DND-41 (cell line): Measurements from ENCODE around the gene SLC36A2.

ENCODE experiments used
- ATAC-seq: fragments of 200-7000 bp; cut with Tn5 transposase; 3 replicates; pipeline ENCODE4 v1.9.1; 2021; ENCODE audit warnings: low read depth; ENCODE audit not compliant: insufficient read depth
- DNase-seq: peaks from one replicate; pipeline ENCODE4 v3.0.0-alpha.2; 2020
- H2AFZ ChIP-seq: 2 replicates; pipeline ENCODE4 v1.6.0; 2012; ENCODE audit warnings: low read depth, low read length
- H3K27ac ChIP-seq: 2 replicates; pipeline ENCODE4 v1.5.1; 2012; ENCODE audit warnings: low read length, inconsistent platforms
- H3K27me3 ChIP-seq: fragments of 200-600 bp; sonication (generic); 2 replicates; pipeline ENCODE4 v1.6.0; 2012; ENCODE audit warnings: low read length, mild to moderate bottlenecking, inconsistent platforms; ENCODE audit not compliant: insufficient read depth, poor library complexity
- H3K36me3 ChIP-seq: 2 replicates; pipeline ENCODE4 v1.5.1; 2012; ENCODE audit warnings: low read length, inconsistent platforms; ENCODE audit not compliant: insufficient read depth
- H3K4me1 ChIP-seq: 2 replicates; pipeline ENCODE4 v1.5.1; 2012; ENCODE audit warnings: mild to moderate bottlenecking, low read length; ENCODE audit not compliant: insufficient read depth
- H3K4me2 ChIP-seq: 2 replicates; pipeline ENCODE4 v1.6.0; 2012; ENCODE audit warnings: mild to moderate bottlenecking, moderate library complexity, low read length, inconsistent platforms; ENCODE audit not compliant: insufficient read depth
- H3K4me3 ChIP-seq, 2 experiments: fragments of 200-600 bp in 1 of 2; shearing (Covaris generic) in 1 of 2; 2 replicates each; pipeline ENCODE4 v1.5.1; 2012 to 2016; ENCODE audit warnings: inconsistent platforms in 2 of 2, low read length in 2 of 2, mild to moderate bottlenecking in 2 of 2, low read depth in 1 of 2, moderate library complexity in 1 of 2
- H3K79me2 ChIP-seq: 2 replicates; pipeline ENCODE4 v1.6.0; 2012; ENCODE audit warnings: low read length, inconsistent platforms; ENCODE audit not compliant: insufficient read depth
- H3K9ac ChIP-seq: 2 replicates; pipeline ENCODE4 v1.6.0; 2012; ENCODE audit warnings: low read depth, mild to moderate bottlenecking, inconsistent platforms, low read length, moderate library complexity
- H3K9me3 ChIP-seq: 2 replicates; pipeline ENCODE4 v1.5.1; 2012; ENCODE audit warnings: low read length, moderate library complexity, mild to moderate bottlenecking, inconsistent platforms; ENCODE audit not compliant: insufficient read depth, severe bottlenecking
- H4K20me1 ChIP-seq: 2 replicates; pipeline ENCODE4 v1.6.0; 2012; ENCODE audit warnings: low read length; ENCODE audit not compliant: insufficient read depth
- EZH2 ChIP-seq: IDR thresholded peaks from 3 replicates; pipeline ENCODE4 v1.6.1; 2012; ENCODE audit warnings: borderline replicate concordance, low read depth, mild to moderate bottlenecking, moderate library complexity, low read length, inconsistent platforms; ENCODE audit not compliant: severe bottlenecking
- TF ChIP-seq, protein P1 (sequence below): IDR thresholded peaks from 2 replicates; pipeline ENCODE4 v1.5.1; 2012; ENCODE audit warnings: borderline replicate concordance, low read length, moderate library complexity, mild to moderate bottlenecking; ENCODE audit not compliant: poor library complexity, severe bottlenecking; ENCODE audit errors: extremely low read depth

Gene SLC36A2

DNA sequence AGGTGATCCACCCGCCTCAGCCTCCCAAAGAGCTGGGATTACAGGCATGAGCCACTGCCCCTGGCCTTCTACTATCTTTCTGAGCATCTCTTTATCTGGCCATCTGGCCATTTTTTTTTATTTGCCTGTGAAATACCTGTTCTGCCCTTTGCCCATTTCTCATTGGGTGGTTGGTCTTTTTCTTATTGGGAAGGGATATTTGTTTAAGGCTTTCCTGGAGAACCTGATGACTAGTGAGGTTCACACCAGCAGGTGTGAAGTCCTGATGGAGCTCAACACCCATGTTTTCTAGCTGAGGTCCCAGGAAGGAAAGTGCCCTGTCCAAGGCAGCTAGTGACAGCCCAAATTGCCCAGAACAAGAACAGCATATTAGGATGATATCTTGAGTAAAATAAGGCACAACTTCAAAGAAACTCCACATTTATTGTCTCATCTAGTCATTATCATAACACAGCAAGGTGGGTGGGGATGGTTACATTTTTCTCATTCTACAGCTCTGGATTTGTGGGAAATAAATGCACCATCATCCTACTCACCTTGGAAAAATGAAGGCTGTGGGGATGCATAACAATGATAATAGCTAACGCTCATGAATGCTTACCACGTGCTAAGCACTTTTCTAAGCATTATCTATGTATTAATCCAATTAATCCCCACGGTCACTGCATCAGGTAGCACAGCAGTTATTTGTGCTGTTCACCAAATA is 64.1 kb downstream of the SLC36A2 start:
- no peaks in the 10 kb centered on the region for H3K36me3 ChIP-seq
- TF ChIP-seq, protein P1, sequence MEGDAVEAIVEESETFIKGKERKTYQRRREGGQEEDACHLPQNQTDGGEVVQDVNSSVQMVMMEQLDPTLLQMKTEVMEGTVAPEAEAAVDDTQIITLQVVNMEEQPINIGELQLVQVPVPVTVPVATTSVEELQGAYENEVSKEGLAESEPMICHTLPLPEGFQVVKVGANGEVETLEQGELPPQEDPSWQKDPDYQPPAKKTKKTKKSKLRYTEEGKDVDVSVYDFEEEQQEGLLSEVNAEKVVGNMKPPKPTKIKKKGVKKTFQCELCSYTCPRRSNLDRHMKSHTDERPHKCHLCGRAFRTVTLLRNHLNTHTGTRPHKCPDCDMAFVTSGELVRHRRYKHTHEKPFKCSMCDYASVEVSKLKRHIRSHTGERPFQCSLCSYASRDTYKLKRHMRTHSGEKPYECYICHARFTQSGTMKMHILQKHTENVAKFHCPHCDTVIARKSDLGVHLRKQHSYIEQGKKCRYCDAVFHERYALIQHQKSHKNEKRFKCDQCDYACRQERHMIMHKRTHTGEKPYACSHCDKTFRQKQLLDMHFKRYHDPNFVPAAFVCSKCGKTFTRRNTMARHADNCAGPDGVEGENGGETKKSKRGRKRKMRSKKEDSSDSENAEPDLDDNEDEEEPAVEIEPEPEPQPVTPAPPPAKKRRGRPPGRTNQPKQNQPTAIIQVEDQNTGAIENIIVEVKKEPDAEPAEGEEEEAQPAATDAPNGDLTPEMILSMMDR, result no peak
- TF ChIP-seq EZH2, result no peak
- no peaks in the 10 kb centered on the region for H4K20me1 ChIP-seq
- H3K9me3 ChIP-seq, result no peaks in the 10 kb centered on the region
- H3K4me2 ChIP-seq, result no peak overlapping the region
- DNase-seq (no peak), ATAC-seq (no peak)
- no peak overlapping the region for H3K9ac ChIP-seq
- H3K27ac ChIP-seq, result no peak overlapping the region
- H3K4me1 ChIP-seq, result no peaks in the 10 kb centered on the region
- H2AFZ ChIP-seq, result no peak overlapping the region
- no peaks in the 10 kb centered on the region for H3K27me3 ChIP-seq
- H3K4me3 ChIP-seq, result no peak overlapping the region
- H3K79me2 ChIP-seq, result no peaks in the 10 kb centered on the region

DNA sequence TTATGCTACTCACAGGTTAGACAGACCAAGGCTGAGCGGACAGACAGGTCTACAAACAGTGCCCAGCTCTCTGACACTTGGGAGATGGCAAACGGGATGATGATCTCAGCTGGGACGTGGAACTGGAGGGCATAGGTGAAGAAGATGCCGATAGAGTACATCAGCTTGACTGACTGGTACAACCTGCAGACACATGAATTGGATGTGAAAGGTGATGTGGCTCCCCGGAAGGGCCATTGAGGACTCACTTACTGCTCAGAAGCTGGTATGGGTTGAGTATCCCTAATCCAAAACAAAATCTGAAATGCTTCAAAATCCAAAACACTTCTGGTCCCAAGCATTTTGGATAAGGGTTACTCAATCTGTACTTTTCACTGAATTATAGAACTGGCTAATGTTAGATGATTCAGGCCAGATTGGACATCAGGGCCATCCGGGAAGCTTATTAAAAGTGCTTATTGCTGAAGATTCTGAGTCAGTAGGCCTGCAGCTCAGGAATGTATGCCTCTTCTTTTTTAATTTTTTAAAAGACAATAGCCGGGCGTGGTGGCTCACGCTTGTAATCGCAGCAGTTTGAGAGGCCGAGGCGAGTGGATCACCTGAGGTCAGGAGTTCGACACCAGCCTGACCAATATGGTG is 66.2 kb downstream of the SLC36A2 start:
- no peak overlapping the region for H2AFZ ChIP-seq
- TF ChIP-seq, protein P1, result no peak
- TF ChIP-seq EZH2, result no peak
- ATAC-seq, result no peak
- no peak overlapping the region for H3K4me3 ChIP-seq
- DNase-seq, result no peak
- H3K9ac ChIP-seq, result no peak overlapping the region
- no peak overlapping the region for H3K27ac ChIP-seq
- no peaks in the 10 kb centered on the region for H3K4me1 ChIP-seq
- H4K20me1 ChIP-seq, result no peaks in the 10 kb centered on the region
- no peak overlapping the region for H3K4me2 ChIP-seq
- no peaks in the 10 kb centered on the region for H3K27me3 ChIP-seq
- no peaks in the 10 kb centered on the region for H3K36me3 ChIP-seq
- H3K79me2 ChIP-seq, result no peaks in the 10 kb centered on the region
- H3K9me3 ChIP-seq, result no peaks in the 10 kb centered on the region

DNA sequence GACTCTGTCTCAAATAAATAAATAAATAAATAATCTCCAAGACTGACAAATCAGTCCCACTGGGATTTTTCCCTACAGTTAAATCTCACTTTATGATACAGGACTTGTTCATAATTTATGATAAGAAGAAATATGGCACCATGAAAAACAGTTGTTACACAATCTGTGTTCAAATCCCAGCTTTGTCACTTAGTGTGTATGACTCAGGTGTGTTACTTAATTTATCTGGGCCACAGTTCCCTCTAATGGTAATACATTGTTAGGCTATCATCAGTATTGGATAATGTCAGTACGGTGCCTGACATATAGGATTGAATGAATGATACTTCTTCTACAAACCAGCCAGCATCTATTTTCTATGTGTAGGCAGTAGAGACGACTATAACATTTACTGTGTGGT is 66.9 kb downstream of the SLC36A2 start:
- ATAC-seq (no peak), DNase-seq (no peak)
- Histone ChIP-seq H3K36me3 (no peaks in the 10 kb centered on the region), H3K4me2 (no peak overlapping the region), H3K4me1 (no peaks in the 10 kb centered on the region), H2AFZ (no peak overlapping the region), H3K27me3 (no peaks in the 10 kb centered on the region), H4K20me1 (no peaks in the 10 kb centered on the region), H3K4me3 (no peak overlapping the region), H3K79me2 (no peaks in the 10 kb centered on the region), H3K27ac (no peak overlapping the region), H3K9ac (no peak overlapping the region), H3K9me3 (no peaks in the 10 kb centered on the region)
- TF ChIP-seq, protein P1, result no peak
- TF ChIP-seq EZH2, result no peak
